AG10803 (cell line): Measurements from ENCODE around the gene AP1M2.

Source experiments
- DNase-seq: peaks from one replicate; pipeline ENCODE4 v3.0.0; 2010; ENCODE audit warnings: low read depth
- H3K4me3 ChIP-seq: 2 replicates; pipeline ENCODE4 v1.5.1; 2011; ENCODE audit warnings: mild to moderate bottlenecking, low read length, control low read depth
- CTCF ChIP-seq: conservative IDR thresholded peaks from 2 replicates; pipeline ENCODE4 v1.5.1; 2011; ENCODE audit warnings: mild to moderate bottlenecking, low read length, control low read depth, inconsistent platforms

The AP1M2 gene

DNA sequence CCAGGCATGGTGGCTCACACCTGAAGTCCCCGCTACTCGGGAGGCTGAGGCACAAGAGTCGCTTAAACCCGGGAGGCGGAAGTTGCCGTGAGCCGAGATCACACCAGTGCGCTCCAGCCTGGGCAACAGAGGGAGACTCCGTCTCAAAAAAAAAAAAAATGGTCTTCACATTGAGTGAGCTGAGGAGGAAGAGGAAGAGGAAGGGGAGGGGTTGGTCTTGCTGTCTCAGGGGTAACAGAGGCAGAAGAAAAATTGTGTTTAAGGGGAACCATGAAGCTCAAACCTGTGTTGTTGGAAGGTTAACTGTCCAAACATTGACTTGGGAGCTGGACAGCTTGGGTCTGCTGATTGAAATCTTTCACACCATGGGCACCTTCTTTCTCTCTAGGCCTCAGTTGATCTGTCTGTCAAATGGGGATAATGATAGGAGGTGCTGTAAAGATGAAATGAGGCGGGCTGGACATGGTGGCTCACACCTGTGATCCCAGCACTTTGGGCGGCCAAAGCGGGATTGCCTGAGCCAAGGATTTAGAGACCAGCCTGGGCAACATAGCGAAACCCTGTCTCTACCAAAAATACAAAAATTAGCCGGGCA lies 28.4 kb upstream of the AP1M2 start:
- no peak overlapping the region for H3K4me3 ChIP-seq
- no peak for DNase-seq
- TF ChIP-seq CTCF = no peak

DNA sequence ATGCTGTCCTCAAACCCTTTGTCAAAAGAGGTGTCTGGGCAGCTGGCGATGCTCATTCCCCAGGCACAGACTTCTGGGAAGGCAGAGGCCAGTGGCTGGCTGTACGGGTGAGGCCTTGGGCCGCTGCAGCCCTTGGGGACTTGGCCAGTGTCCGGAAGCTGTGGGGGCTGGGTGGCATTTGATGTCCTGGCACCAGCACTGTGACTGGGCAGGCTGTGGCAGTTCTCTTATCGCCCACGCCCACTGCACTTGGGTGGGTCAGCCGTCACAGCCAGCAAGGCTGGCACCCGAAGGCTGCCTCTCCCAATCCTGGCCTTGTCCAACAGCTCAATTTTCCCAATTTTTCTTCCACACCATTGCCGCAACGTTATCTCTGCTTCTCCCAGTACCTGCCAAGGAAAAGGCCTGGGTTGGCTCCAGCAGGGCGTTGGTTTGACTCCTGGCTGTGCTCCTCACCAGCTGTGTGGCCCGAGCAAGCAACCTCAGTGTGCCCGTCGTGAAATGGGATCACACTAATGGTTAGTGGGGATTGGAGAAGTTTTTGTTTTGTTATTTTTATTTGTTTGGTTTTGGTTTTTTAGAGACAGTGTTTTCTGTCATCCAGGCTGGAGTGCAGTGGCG lies 25.5 kb upstream of the AP1M2 start:
- DNase-seq = no peak

GRCh38 chr19:10611907-10612306 lies 24.8 kb upstream of the AP1M2 start:
- no peak for TF ChIP-seq CTCF
- peak; percentile 51 for DNase-seq
- H3K4me3 ChIP-seq = no peak overlapping the region

More for the DNA sequence above, 25.5 kb upstream of the AP1M2 start:
- no peak for TF ChIP-seq CTCF
- H3K4me3 ChIP-seq = no peak overlapping the region

DNA sequence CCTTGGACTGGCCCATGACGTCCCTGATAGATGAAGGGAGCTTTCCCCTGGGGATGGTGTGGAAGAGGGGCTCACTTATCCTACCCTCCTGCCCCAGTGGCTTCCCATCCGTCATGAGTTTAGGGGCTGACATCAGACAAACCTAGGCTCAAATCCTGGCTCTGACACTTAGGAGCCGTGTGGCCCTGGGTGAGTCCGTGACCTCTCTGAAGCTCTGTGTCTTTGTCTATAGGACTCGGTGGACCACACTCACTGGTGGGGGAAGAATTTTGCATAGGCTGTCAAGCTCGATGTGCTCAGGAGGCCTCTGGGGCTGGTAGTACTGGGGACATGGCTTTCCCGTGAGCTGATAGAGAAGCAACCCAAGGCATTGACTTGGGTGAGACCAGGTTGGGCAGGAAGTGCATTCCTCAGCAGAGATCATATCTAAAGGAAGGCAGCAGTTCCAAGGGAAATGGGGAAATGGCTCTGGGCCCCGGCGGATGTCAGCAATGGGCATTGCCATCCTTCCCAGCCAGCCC lies 17.4 kb upstream of the AP1M2 start:
- H3K4me3 ChIP-seq = no peak overlapping the region
- DNase-seq = no peak
- no peak for TF ChIP-seq CTCF

- TF ChIP-seq CTCF = no peak
- peak overlapping the region; percentile 93 for H3K4me3 ChIP-seq
- peak; percentile 34 for DNase-seq
Observed at GRCh38 chr19:10603873-10604459, 16.9 kb upstream of the AP1M2 start.

- H3K4me3 ChIP-seq = peak overlapping the region; percentile 93
- peak; percentile 40 for DNase-seq
- no peak for TF ChIP-seq CTCF
Observed at GRCh38 chr19:10603084-10603872, 16.2 kb upstream of the AP1M2 start.
